Endometrium (tissue), 2 donors: Measurements from ENCODE around the gene SUN2.
"Not testable (repeated sequence)": the region's sequence is repeated elsewhere in the genome, so short reads cannot be mapped to it uniquely, and the experiment has no call there.

ENCODE experiments used
- FAIRE-seq: peaks from 2 replicates; lab custom pipeline; 2012; peaks lifted over from hg19 to GRCh38; lab: Jason Lieb, UNC
- donor health status: control.
- donor health status: control.

SUN2 gene, protein sequence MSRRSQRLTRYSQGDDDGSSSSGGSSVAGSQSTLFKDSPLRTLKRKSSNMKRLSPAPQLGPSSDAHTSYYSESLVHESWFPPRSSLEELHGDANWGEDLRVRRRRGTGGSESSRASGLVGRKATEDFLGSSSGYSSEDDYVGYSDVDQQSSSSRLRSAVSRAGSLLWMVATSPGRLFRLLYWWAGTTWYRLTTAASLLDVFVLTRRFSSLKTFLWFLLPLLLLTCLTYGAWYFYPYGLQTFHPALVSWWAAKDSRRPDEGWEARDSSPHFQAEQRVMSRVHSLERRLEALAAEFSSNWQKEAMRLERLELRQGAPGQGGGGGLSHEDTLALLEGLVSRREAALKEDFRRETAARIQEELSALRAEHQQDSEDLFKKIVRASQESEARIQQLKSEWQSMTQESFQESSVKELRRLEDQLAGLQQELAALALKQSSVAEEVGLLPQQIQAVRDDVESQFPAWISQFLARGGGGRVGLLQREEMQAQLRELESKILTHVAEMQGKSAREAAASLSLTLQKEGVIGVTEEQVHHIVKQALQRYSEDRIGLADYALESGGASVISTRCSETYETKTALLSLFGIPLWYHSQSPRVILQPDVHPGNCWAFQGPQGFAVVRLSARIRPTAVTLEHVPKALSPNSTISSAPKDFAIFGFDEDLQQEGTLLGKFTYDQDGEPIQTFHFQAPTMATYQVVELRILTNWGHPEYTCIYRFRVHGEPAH

GRCh38 chr22:38755911-38756532 lies at the start of gene SUN2:
Gene SUN2 (minus strand): TSS chr22:38755998. CDS start chr22:38752628, 3,370 bp downstream.
- no peak for FAIRE-seq

DNA sequence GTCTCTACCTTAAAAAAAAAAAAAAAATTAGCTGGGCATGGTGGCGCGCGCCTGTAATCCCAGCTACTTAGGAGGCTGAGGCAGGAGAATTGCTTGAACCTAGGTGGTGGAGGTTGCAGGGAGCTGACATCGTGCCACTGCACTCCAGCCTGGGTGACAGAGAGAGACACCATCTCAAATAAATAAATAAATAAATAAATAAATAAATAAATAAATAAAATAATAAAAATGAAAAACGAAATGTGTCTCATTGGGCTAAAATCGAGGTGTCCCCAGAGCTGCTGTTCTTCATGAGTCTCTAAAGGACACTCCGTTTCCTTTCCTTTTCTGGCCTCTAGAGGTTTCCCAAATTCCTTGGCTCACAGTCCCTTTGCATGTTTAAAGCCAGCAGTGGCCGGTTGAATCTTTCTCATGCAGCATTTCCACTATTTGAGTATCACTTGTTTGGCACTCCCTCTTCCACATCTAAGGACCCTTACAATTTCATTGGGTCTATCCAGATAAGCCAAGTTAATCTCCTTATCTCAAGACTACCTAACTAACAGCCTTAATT lies 49.3 kb upstream of the SUN2 start:
- FAIRE-seq: not testable (repeated sequence)

- FAIRE-seq: no peak
These were observed 46.9 kb upstream of the SUN2 start for GRCh38 chr22:38802671-38803121.

DNA sequence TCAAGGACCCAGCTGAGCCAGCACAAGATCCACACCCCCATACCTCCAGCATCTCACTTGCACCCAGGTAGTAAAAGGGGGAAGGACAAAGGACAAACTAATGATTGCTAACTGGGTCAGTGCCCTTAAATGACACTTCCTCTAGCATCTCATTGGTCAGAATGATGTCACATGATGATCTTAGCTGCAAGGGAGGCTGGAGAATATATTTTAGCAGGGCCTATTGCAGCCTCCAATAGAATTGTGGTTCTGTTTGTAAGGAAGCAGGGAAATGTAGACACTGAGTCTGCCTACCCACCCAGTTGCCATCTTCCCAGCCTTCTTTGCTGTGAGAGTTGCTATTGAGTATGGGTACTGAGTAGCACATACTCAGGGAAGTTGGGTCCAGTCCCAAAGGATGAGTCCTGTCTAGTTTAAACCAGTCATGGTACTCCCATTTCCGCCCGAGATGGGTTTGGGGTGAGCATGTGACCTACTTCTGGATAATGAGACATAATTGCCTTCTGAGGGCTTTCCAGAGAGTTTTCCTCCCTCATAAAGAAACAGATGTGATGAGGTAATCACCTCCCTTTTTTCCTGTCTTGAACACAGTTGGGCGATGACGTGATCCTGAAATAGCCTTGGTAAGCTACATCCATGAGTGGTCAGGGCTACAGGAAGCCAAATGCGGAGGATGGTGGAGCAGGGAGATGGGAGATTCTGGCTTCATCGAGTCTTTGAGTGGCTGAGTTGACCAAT lies 43.6 kb upstream of the SUN2 start:
- FAIRE-seq: peak; percentile 80

- no peak for FAIRE-seq
These were observed 42.7 kb upstream of the SUN2 start for GRCh38 chr22:38798496-38798895.

DNA sequence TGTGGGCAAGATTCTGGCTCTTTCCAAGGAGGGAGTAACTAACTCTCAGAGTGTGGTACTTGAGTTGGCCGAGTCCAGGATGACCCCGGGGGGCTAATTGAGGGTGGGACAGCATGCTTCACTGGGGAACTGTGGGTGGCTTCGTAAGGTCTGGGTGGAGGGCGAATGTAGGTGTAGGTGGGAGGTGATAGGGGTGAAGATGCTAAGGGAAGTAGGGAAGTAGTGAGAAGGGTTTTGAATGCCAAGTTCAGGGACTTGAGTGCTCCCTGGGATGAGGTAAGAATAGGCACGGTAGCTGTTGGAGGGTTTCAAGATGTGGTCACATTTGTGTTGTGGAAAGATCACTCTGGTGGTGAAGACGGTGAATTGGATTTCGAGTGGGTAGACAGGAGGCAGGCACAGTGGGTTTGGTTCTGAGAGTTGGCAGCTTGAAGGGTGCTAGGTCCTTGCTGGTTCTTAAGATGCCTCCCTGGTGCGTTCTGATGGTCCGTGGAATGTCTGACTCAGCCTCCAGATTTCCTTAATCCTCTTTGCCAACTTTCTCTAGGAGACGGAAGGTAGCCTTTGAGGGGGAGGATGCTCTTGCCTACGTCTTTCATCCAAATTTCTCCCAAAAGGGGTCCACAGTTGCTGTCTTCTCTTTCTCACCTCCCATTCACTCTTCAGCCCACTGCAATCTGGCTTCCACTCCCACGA lies 40.6 kb upstream of the SUN2 start:
- no peak for FAIRE-seq

DNA sequence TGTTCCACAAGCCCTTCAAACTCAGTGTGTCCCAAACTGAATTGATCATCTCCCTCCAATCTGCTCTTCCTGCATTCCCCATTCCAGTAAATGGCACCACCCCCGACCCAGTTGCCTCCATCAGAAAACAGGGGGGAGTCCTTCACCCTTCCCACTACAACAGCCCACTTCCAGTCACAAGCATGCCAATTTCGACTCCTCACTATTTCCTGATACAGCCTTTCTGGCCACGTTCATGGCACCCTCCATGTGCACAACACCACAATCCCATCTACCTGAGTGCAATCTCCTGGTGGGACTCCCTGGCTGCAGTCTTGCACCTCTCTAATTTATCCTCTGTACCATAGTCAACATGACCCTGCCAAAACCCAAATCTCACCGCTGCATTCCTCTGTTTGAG lies 39.8 kb upstream of the SUN2 start:
- no peak for FAIRE-seq

DNA sequence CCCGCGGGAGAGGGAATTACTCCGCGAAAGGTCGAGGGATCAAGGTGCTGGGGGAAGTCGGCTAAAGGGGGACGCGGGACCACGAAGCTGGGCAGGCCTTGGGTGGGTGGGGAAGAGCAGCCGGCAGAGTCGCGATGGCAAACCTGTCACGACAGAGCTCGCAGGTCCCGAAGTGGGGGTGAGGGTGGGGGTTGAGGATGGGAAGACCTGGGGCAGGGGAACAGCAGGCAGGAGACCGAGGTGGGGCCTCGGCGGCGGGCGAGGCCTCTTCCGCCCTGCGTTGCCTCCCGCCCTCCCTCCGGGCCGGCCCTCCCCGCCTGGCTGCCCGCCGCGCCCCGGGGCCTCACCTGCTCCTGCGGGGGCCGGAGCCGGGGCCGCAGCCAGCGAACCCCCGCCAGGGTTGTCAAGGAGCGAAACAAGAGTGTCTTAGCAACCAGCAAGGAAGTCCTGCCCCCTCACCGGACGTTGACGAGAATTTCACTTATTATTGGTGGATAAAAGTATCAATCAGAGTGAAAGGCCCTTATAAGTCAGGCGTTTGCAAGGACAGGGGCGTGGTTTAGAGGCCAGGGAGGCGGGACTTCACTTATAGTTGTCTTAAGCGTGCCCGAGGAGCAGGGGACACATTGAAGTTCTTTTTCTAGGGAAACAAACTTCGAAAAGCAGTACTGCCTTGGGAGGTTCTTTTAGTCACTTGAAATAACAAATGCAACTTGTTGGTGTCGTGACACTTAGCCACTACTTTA lies 38.1 kb upstream of the SUN2 start, which contains the start of gene DNAL4:
TSS of gene DNAL4 (minus strand) at position 423 of the 746 bp plus-strand sequence. CDS start 11,412 bp downstream, outside the sequence.
- FAIRE-seq: peak; percentile 95

- no peak for FAIRE-seq
These were observed 37.5 kb upstream of the SUN2 start for GRCh38 chr22:38793317-38793716.

DNA sequence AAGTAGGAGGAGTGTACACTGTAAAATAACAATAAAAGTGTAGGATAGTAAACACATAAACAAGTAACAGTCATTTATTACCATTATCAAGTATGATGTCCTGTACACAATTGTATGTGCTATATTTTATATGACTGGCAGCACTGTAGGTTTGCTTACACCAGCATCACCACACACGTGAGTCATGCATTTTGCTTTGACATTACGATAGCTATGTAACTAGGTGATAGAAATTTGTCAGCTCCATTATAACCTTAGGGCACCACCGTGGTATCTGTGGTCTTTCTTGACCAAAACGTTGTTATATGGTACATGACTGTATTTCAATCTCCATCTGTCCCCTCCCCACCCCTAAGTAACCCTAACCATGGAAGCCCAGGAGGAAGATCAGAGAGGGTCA lies 37.0 kb upstream of the SUN2 start:
- FAIRE-seq: no peak

DNA sequence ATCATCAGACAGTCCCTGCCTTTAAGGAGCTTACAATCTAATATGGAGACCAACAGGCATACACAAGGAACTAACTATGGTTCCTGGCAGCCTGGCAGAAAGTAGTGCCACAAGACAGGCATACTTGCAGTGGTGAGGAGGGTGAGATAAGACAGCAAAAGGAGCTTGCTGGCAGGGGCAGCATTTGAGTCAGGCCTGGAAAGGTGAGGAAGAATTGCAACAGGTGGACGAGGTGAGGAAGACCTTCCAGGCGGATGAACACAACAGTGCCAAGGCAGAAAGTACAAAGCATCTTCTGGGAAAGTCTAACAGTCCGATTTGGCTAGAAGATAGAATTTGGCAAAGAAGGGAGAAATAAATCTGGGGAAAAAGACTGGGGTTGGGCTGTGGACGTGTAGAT lies 33.8 kb upstream of the SUN2 start:
- no peak for FAIRE-seq

DNA sequence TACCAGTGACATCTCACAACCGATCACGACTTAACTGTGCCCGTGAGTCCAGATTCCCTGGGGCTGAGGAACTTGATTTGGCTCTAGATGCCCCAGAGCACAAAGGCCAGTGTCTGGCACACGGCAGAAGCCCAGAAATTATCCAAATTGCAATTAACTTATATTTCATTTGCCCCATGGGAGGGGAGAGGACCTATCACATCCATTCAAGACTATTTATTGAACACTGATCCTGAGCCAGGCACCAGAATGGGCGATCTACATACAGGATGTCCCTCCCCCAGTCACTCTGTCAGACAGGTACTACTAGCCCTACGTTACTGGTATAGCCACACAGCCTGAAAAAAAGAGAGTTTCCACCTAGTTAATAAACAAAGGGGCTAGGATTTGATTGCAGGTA lies 33.0 kb upstream of the SUN2 start:
- no peak for FAIRE-seq

DNA sequence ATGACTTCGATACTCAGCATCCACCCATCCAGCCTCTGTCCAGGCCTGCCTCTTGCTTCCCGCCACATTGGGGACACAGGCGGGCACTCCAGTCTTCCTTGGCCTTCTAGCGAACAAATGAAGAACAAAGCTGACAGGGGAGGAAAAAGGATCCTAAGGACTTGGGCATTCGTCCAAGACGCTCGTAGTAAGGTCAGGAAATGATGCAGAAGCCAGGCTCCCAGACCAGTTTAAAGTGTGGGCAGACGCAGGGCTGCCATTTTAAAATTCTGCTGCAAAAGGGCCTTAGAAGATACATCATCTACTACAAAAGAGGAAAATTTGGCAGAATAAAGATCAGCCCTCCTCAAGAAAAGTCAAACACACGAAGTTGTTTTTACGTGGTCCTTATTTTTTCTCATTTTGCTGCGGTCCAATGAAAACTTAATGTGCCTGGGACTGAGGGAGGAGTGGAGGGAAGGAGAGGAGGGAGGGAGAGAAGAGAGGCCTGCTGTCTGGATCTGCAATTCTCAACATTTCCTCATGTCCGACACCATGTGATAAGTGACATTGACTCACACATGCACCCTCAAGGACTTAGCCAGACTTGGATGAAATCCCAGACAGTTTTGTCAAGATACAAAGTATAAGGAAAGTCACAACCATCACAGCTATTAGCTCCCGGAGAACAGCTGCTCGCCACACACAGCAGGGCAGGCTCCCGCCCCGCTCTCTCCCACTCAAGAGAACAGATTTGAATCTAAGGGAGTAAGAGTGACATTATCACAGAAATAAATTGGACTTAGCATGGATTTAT lies 32.4 kb upstream of the SUN2 start:
- peak; percentile 95 for FAIRE-seq

- FAIRE-seq: no peak
These were observed 30.8 kb upstream of the SUN2 start for GRCh38 chr22:38786631-38787030.

DNA sequence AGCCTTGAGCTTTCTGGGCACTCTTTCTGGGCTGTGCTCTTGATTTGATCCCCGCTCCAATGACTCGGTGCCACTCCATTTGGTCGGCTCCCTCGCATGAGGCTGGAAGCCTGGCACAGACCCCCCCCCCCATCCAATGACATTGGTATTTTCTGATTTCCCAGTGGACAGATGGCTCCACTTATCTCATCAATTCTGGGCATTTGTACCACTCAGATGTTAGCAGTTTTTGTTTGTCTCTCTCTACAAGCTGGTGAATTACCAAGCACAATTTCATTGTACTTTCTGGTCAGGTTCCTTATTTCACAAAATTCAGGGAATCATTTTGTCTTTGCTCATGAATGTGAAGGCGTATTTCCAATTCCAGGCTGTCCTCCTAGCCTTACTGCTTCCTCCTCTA lies 29.1 kb upstream of the SUN2 start:
- no peak for FAIRE-seq

GRCh38 chr22:38784035-38784434 lies 28.2 kb upstream of the SUN2 start:
- FAIRE-seq: no peak

DNA sequence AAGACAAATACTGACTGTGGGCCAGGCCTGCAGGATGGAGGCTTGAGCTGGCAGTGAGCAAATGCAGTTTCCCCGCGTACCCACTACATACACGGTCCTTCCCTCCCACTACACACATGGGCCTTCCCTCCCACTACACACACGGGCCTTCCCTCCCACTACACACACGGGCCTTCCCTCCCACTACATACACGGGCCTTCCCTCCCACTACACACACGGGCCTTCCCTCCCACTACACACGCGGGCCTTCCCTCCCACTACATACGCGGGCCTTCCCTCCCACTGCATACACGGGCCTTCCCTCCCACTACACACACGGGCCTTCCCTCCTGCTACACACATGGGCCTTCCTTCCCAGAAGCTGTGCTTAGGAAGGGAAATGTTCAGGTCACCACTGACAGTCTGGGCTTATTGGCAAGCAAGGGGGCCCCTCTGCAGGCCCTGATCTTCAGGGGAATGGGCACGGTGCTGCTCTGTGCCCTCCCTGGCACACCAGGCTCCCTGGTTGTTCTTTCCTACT lies 27.4 kb upstream of the SUN2 start:
- FAIRE-seq: no peak

DNA sequence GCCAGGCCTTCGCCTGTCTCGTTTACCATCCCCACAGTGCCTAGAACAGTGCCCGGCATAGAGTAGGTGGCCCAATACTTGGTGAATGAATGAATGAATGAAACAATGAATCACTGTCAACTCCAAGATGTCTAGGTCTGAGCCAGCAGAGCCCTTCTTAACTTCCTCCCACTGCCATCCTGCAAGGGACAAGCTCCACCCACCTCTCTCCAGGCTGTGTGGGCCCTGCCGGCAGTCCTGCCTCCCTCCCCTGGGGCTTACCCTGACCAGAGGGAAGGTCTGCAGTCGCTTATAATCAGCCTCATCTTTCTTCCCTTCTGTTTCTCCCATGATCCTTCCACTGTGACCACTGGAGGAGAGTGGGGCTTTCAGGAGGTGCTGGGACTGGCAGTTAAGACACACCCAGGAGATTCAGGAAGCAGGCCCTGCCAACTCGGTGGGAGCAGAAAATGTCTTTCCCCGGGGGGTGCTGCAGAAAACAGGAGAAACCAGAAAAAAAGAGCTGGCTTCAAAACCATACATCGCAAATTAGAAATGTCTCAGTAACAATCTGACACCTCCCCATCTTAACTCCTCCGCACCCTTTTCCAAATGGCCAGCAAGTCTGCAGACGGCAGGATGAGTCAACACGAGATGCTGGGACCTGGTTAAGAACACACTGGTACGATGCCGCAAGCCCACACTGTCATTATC lies 26.8 kb upstream of the SUN2 start:
- FAIRE-seq: no peak

- no peak for FAIRE-seq
These were observed 25.2 kb upstream of the SUN2 start for GRCh38 chr22:38781033-38781432.
